SK-N-SH (cell line): ENCODE results near the gene DACH1. TPM values are rescaled to one million over a fixed set of nuclear protein-coding genes. Genes with fewer than 3 reads are reported as not detected.

Source experiments
- CTCF ChIA-PET: fragments of 300-600, 350-600 bp; formaldehyde crosslinking; extraction: SDS; loops from one replicate; lab custom pipeline; 2021; lab: Yijun Ruan, JAX
- POLR2A ChIA-PET: fragments of 350-600 bp; sonication (Branson Sonifier 250); formaldehyde crosslinking; extraction: SDS; loops from one replicate; lab custom pipeline; 2020; ENCODE audit warnings: antibody characterized with exemption, inconsistent platforms; lab: Yijun Ruan, JAX
- DNase-seq: peaks from one replicate; pipeline ENCODE4 v3.0.0; 2012
- H2AFZ ChIP-seq: fragments of 200-600 bp; sonication (generic); 2 replicates; pipeline ENCODE4 v1.8.1; 2016; ENCODE audit warnings: antibody characterized with exemption, mild to moderate bottlenecking, low read depth
- H3F3A ChIP-seq: fragments of 200-600 bp; sonication (generic); replicated peaks from 2 replicates; pipeline ENCODE3; 2016; ENCODE audit warnings: antibody characterized with exemption, mild to moderate bottlenecking; ENCODE audit not compliant: insufficient read depth
- H3K27ac ChIP-seq, 2 experiments: fragments of 200-500 bp in 1 of 2; fragments of 200-600 bp in 1 of 2; sonication (Bioruptor generic) in 1 of 2; sonication (generic), shearing (Covaris generic) in 1 of 2; 2 replicates each; pipeline versions ENCODE4 v1.5.1 to v1.6.1; 2014 to 2016; ENCODE audit warnings: low read depth in 2 of 2, inconsistent platforms in 1 of 2, low read length in 1 of 2, mild to moderate bottlenecking in 1 of 2, mixed read lengths in 1 of 2
- H3K27me3 ChIP-seq: fragments of 200-600 bp; sonication (generic), shearing (Covaris generic); 2 replicates; pipeline ENCODE4 v1.6.1; 2016; ENCODE audit warnings: mixed run types; ENCODE audit not compliant: insufficient read depth
- H3K36me3 ChIP-seq, 2 experiments: fragments of 200-500 bp in 1 of 2; fragments of 200-600 bp in 1 of 2; sonication (Bioruptor generic) in 1 of 2; sonication (generic) in 1 of 2; replicated peaks in 1 of 2; 2 replicates each; pipeline versions ENCODE3 to v1.5.1; 2014 to 2016; ENCODE audit warnings: low read length in 1 of 2, mild to moderate bottlenecking in 1 of 2; ENCODE audit not compliant: insufficient read depth in 2 of 2, control insufficient read depth in 1 of 2
- H3K4me1 ChIP-seq, 2 experiments: fragments of 200-500 bp in 1 of 2; fragments of 200-600 bp in 1 of 2; sonication (Bioruptor generic) in 1 of 2; sonication (generic), shearing (Covaris generic) in 1 of 2; 2 replicates each; pipeline versions ENCODE4 v1.5.1 to v1.6.1; 2014 to 2016; ENCODE audit warnings: low read depth in 1 of 2, low read length in 1 of 2, mixed run types in 1 of 2; ENCODE audit not compliant: insufficient read depth in 2 of 2, control insufficient read depth in 1 of 2
- H3K4me2 ChIP-seq: fragments of 200-600 bp; sonication (generic), shearing (Covaris generic); 2 replicates; pipeline ENCODE4 v1.6.1; 2017; ENCODE audit warnings: mixed run types
- H3K4me3 ChIP-seq, 2 experiments: fragments of 200-500 bp in 1 of 2; fragments of 200-600 bp in 1 of 2; sonication (Bioruptor generic) in 1 of 2; sonication (generic), shearing (Covaris generic) in 1 of 2; 2 replicates each; pipeline versions ENCODE4 v1.5.1 to v1.8.1; 2014 to 2016; ENCODE audit warnings: low read depth in 2 of 2, inconsistent platforms in 1 of 2, low read length in 1 of 2, mild to moderate bottlenecking in 1 of 2, mixed read lengths in 1 of 2, moderate library complexity in 1 of 2
- H3K79me2 ChIP-seq: fragments of 200-600 bp; sonication (generic); 2 replicates; pipeline ENCODE4 v1.8.1; 2017; ENCODE audit warnings: mild to moderate bottlenecking; ENCODE audit not compliant: insufficient read depth
- H3K9ac ChIP-seq: fragments of 200-600 bp; sonication (generic); 2 replicates; pipeline ENCODE4 v1.6.1; 2017; ENCODE audit warnings: mixed run types
- H3K9me2 ChIP-seq: fragments of 200-600 bp; sonication (generic); 2 replicates; pipeline ENCODE4 v1.6.1; 2017; ENCODE audit warnings: mixed run types
- H3K9me3 ChIP-seq: fragments of 200-600 bp; sonication (generic); 2 replicates; pipeline ENCODE4 v1.6.1; 2017; ENCODE audit warnings: mixed run types, mild to moderate bottlenecking, moderate library complexity
- H4K20me1 ChIP-seq: fragments of 200-600 bp; sonication (generic); 2 replicates; pipeline ENCODE4 v1.6.1; 2017; ENCODE audit warnings: mild to moderate bottlenecking, mixed run types; ENCODE audit not compliant: insufficient read depth
- ELF1 ChIP-seq: IDR thresholded peaks from 2 replicates; pipeline ENCODE4 v1.4.0; 2012
- EP300 ChIP-seq, 2 experiments: IDR thresholded peaks; 2 replicates each; pipeline versions ENCODE4 v1.4.0 to v1.6.1; 2012; ENCODE audit warnings: borderline replicate concordance in 1 of 2, low read depth in 1 of 2, low read length in 1 of 2
- FOSL2 ChIP-seq: IDR thresholded peaks from 2 replicates; pipeline ENCODE4 v1.4.0; 2012; ENCODE audit warnings: low read depth, mild to moderate bottlenecking, moderate library complexity, borderline replicate concordance
- FOXM1 ChIP-seq: IDR thresholded peaks from 2 replicates; pipeline ENCODE4 v1.4.0; 2012; ENCODE audit warnings: low read depth, mild to moderate bottlenecking
- GABPA ChIP-seq: IDR thresholded peaks from 2 replicates; pipeline ENCODE4 v1.4.0; 2012; ENCODE audit warnings: low read depth, mild to moderate bottlenecking
- GATA2 ChIP-seq: sonication (generic); formaldehyde crosslinking; IDR thresholded peaks from 2 replicates; pipeline ENCODE4 v1.5.0; 2020; ENCODE audit warnings: mild to moderate bottlenecking, missing genetic modification reagents
- IRF3 ChIP-seq: fragments of 150-350 bp; IDR thresholded peaks from 2 replicates; pipeline ENCODE4 v1.6.1; 2016; ENCODE audit warnings: mild to moderate bottlenecking, low read depth, low read length
- MEF2A ChIP-seq: IDR thresholded peaks from 2 replicates; pipeline ENCODE4 v1.4.0; 2012; ENCODE audit warnings: low read depth, borderline replicate concordance
- MXI1 ChIP-seq: IDR thresholded peaks from 2 replicates; pipeline ENCODE4 v1.6.1; 2012; ENCODE audit warnings: mild to moderate bottlenecking, low read depth, low read length, improper control_type of control experiment
- SIN3A ChIP-seq: IDR thresholded peaks from 2 replicates; pipeline ENCODE4 v1.6.1; 2012; ENCODE audit warnings: low read depth, mild to moderate bottlenecking, low read length, moderate library complexity, borderline replicate concordance
- SMC3 ChIP-seq: IDR thresholded peaks from 2 replicates; pipeline ENCODE4 v1.6.1; 2012; ENCODE audit warnings: low read depth, low read length, improper control_type of control experiment
- USF1 ChIP-seq: IDR thresholded peaks from 2 replicates; pipeline ENCODE4 v1.4.0; 2012; ENCODE audit warnings: low read depth, borderline replicate concordance
- USF2 ChIP-seq: fragments of 150-350 bp; IDR thresholded peaks from 2 replicates; pipeline ENCODE4 v1.6.1; 2017; ENCODE audit warnings: antibody characterized with exemption, low read length, low read depth, borderline replicate concordance
- YY1 ChIP-seq: IDR thresholded peaks from 2 replicates; pipeline ENCODE4 v1.4.0; 2012; ENCODE audit warnings: low read depth, mild to moderate bottlenecking
- WGBS: methylation state at CpG from one replicate; pipeline ENCODE4 v1.1.6; 2017; ENCODE audit warnings: low lambda C conversion rate; 5-methylcytosine and 5-hydroxymethylcytosine counted together
- polyA plus RNA-seq, 3 experiments: library from polyadenylated mRNA; depleted of rRNA; stranded (reverse); fragments of >200 nt; gene quantifications; 2 replicates each; pipeline ENCODE4 v1.2.3, GENCODE V29; 2012
- TF ChIP-seq, protein P1 (sequence below): IDR thresholded peaks from 2 replicates; pipeline ENCODE4 v1.4.0; 2012; ENCODE audit warnings: low read depth, borderline replicate concordance
- TF ChIP-seq, protein P2 (sequence below): IDR thresholded peaks from 2 replicates; pipeline ENCODE4; 2012
- TF ChIP-seq, protein P3 (sequence below): fragments of 200-600 bp; sonication (generic); IDR thresholded peaks from 2 replicates; pipeline ENCODE4 v1.6.1; 2017; ENCODE audit warnings: antibody characterized with exemption, mild to moderate bottlenecking, moderate library complexity

The DACH1 gene
- polyA plus RNA-seq, 1 of the 3 experiments (the other 2 are of a cell fraction) = 0.21 TPM

DNA sequence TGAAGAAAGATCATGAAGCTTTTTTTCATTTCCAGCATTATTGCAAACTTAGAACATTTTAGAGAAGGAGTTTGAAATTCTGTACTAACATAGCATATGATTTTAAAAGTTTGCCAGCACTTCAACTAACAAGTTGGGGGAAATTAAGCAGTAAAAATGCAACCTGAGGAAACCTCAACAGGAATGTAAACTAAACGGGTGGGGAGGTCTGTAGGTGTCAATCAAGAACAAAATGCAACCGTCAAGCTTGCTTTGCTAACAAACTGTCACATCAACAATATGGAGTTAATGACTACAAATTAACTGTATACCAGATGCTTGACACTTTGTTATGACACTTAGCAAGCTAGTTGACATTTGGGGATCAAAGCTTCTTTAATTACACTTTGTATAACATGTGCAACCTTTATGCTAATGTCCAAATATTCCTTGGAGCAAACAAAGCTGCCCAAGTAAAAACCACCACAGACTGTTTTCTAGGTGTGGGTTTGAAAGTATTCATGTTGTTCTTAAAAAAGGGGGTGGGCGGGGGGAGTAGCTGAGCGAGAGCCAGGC is 52.1 kb downstream of the DACH1 start:
- DNase-seq = no peak
- Histone ChIP-seq H3F3A (no peaks in the 10 kb centered on the region), H3K4me2 (no peak overlapping the region), H3K27me3 (no peaks in the 10 kb centered on the region), H3K9me2 (no peaks in the 10 kb centered on the region), H3K9ac (no peak overlapping the region), H3K79me2 (no peaks in the 10 kb centered on the region), H3K4me1 (no peaks in the 10 kb centered on the region; a peak in 2 of 4 replicates), H3K36me3 (no peaks in the 10 kb centered on the region), H3K4me3 (no peak overlapping the region), H3K27ac (no peak overlapping the region; a peak in 1 of 4 replicates), H2AFZ (no peak overlapping the region), H4K20me1 (no peaks in the 10 kb centered on the region), H3K9me3 (no peaks in the 10 kb centered on the region)
- 73% methylated on average over 4 of the region's 4 CpGs for WGBS
- CTCF ChIA-PET = no interaction called here
- TF ChIP-seq EP300 (IDR thresholded peaks at IDR 0.05; ENCODE audit: borderline replicate concordance in 1 of 2, low read depth in 1 of 2, low read length in 1 of 2) (no peak), YY1 (no peak)
- TF ChIP-seq, protein P1, sequence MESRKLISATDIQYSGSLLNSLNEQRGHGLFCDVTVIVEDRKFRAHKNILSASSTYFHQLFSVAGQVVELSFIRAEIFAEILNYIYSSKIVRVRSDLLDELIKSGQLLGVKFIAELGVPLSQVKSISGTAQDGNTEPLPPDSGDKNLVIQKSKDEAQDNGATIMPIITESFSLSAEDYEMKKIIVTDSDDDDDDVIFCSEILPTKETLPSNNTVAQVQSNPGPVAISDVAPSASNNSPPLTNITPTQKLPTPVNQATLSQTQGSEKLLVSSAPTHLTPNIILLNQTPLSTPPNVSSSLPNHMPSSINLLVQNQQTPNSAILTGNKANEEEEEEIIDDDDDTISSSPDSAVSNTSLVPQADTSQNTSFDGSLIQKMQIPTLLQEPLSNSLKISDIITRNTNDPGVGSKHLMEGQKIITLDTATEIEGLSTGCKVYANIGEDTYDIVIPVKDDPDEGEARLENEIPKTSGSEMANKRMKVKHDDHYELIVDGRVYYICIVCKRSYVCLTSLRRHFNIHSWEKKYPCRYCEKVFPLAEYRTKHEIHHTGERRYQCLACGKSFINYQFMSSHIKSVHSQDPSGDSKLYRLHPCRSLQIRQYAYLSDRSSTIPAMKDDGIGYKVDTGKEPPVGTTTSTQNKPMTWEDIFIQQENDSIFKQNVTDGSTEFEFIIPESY = no peak
- POLR2A ChIA-PET = no interaction called here

- Histone ChIP-seq H3K4me3 (no peak overlapping the region), H3F3A (no peaks in the 10 kb centered on the region), H3K79me2 (no peaks in the 10 kb centered on the region), H2AFZ (no peak overlapping the region), H4K20me1 (no peaks in the 10 kb centered on the region), H3K9ac (no peak overlapping the region), H3K4me2 (no peak overlapping the region), H3K27ac (no peak overlapping the region), H3K9me3 (no peaks in the 10 kb centered on the region), H3K9me2 (no peaks in the 10 kb centered on the region), H3K27me3 (no peaks in the 10 kb centered on the region), H3K36me3 (no peaks in the 10 kb centered on the region), H3K4me1 (no peaks in the 10 kb centered on the region; a peak in 2 of 4 replicates)
- ChIA-PET POLR2A (no interaction called here), CTCF (interaction anchor here (0.7 kb wide), 1 partner anchor 61 kb away, joined by 3 read pairs; no protein-coding TSS in a partner anchor)
- 70% methylated on average over 2 of the region's 2 CpGs for WGBS
- DNase-seq = no peak
- TF ChIP-seq MXI1 (no peak), GATA2 (CRISPR knock-in tag) (no peak), MEF2A (no peak), IRF3 (no peak), FOXM1 (no peak), ELF1 (no peak), SIN3A (no peak), GABPA (no peak), USF1 (no peak), FOSL2 (no peak), SMC3 (no peak), USF2 (no peak)
- TF ChIP-seq, protein P1 = no peak
- TF ChIP-seq, protein P2, sequence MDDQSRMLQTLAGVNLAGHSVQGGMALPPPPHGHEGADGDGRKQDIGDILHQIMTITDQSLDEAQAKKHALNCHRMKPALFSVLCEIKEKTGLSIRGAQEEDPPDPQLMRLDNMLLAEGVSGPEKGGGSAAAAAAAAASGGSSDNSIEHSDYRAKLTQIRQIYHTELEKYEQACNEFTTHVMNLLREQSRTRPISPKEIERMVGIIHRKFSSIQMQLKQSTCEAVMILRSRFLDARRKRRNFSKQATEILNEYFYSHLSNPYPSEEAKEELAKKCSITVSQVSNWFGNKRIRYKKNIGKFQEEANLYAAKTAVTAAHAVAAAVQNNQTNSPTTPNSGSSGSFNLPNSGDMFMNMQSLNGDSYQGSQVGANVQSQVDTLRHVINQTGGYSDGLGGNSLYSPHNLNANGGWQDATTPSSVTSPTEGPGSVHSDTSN = no peak
- TF ChIP-seq, protein P3, sequence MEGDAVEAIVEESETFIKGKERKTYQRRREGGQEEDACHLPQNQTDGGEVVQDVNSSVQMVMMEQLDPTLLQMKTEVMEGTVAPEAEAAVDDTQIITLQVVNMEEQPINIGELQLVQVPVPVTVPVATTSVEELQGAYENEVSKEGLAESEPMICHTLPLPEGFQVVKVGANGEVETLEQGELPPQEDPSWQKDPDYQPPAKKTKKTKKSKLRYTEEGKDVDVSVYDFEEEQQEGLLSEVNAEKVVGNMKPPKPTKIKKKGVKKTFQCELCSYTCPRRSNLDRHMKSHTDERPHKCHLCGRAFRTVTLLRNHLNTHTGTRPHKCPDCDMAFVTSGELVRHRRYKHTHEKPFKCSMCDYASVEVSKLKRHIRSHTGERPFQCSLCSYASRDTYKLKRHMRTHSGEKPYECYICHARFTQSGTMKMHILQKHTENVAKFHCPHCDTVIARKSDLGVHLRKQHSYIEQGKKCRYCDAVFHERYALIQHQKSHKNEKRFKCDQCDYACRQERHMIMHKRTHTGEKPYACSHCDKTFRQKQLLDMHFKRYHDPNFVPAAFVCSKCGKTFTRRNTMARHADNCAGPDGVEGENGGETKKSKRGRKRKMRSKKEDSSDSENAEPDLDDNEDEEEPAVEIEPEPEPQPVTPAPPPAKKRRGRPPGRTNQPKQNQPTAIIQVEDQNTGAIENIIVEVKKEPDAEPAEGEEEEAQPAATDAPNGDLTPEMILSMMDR = no peak
Observed at GRCh38 chr13:71813187-71813586, 53.8 kb downstream of the DACH1 start.
